ENCODE results near the gene RHOH.

- TF ChIP-seq, protein P1, sequence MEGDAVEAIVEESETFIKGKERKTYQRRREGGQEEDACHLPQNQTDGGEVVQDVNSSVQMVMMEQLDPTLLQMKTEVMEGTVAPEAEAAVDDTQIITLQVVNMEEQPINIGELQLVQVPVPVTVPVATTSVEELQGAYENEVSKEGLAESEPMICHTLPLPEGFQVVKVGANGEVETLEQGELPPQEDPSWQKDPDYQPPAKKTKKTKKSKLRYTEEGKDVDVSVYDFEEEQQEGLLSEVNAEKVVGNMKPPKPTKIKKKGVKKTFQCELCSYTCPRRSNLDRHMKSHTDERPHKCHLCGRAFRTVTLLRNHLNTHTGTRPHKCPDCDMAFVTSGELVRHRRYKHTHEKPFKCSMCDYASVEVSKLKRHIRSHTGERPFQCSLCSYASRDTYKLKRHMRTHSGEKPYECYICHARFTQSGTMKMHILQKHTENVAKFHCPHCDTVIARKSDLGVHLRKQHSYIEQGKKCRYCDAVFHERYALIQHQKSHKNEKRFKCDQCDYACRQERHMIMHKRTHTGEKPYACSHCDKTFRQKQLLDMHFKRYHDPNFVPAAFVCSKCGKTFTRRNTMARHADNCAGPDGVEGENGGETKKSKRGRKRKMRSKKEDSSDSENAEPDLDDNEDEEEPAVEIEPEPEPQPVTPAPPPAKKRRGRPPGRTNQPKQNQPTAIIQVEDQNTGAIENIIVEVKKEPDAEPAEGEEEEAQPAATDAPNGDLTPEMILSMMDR (conservative IDR thresholded peaks at IDR 0.05): no peak
- no peak for TF ChIP-seq EZH2 (IDR thresholded peaks at IDR 0.05; ENCODE audit: low read depth)
Measured at GRCh38 chr4:40165916-40166315, 30.9 kb upstream of the RHOH start.

Measured in PC-9 (cell line).